ENCODE measurements around the gene PURB. TPM values are rescaled to one million over a fixed set of nuclear protein-coding genes. Genes with fewer than 3 reads are reported as not detected.

PURB gene
- total and polyA plus RNA-seq, 2 experiments from 2014 or later: 3.5 to 25.5 TPM

GRCh38 chr7:44889086-44889781, 3.9 kb upstream of the PURB start:
- Histone ChIP-seq H3K4me3 (no peak overlapping the region), H3K79me2 (peaks cover 5% of the 10 kb centered on the region), H2AFZ (no peak overlapping the region), H3K27ac (no peak overlapping the region), H3K4me2 (no peak overlapping the region), H3K36me3 (replicated peaks; ENCODE audit: insufficient read depth, low read depth) (no peaks in the 10 kb centered on the region), H3K9me2 (replicated peaks; ENCODE audit: insufficient read depth) (no peaks in the 10 kb centered on the region), H3K4me1 (ENCODE audit: insufficient read depth) (peaks cover 4% of the 10 kb centered on the region), H4K20me1 (ENCODE audit: insufficient read depth, poor library complexity, severe bottlenecking) (peaks cover 3% of the 10 kb centered on the region), H3K27me3 (no peaks in the 10 kb centered on the region), H3K9me3 (ENCODE audit: low read depth) (no peaks in the 10 kb centered on the region)
- TF ChIP-seq EZH2phosphoT487 (IDR thresholded peaks at IDR 0.05; ENCODE audit: low read depth, severe bottlenecking, unreplicated experiment) (no peak), EZH2 (IDR thresholded peaks at IDR 0.05; ENCODE audit: borderline replicate concordance) (no peak), CTCF (IDR thresholded peaks at IDR 0.05; ENCODE audit: poor library complexity) (no peak)
- 90% methylated on average over 5 of the region's 5 CpGs for whole genome bisulfite sequencing (ENCODE audit: low lambda C conversion rate, missing lambda C conversion rate)
- no peak for DNase-seq (ENCODE audit: low spot score)

- Histone ChIP-seq H4K20me1 (ENCODE audit: insufficient read depth, poor library complexity, severe bottlenecking) (peaks cover 23% of the 10 kb centered on the region), H3K27ac (no peak overlapping the region), H3K9me3 (ENCODE audit: low read depth) (no peaks in the 10 kb centered on the region), H3K27me3 (no peaks in the 10 kb centered on the region), H3K4me2 (no peak overlapping the region), H3K9me2 (replicated peaks; ENCODE audit: insufficient read depth) (no peaks in the 10 kb centered on the region), H3K4me1 (ENCODE audit: insufficient read depth) (peaks cover 23% of the 10 kb centered on the region), H2AFZ (no peak overlapping the region), H3K4me3 (no peak overlapping the region), H3K36me3 (replicated peaks; ENCODE audit: insufficient read depth, low read depth) (no peaks in the 10 kb centered on the region), H3K79me2 (peaks cover 24% of the 10 kb centered on the region)
- DNase-seq (ENCODE audit: low spot score): no peak
- TF ChIP-seq EZH2 (IDR thresholded peaks at IDR 0.05; ENCODE audit: borderline replicate concordance) (no peak), CTCF (IDR thresholded peaks at IDR 0.05; ENCODE audit: poor library complexity) (no peak), EZH2phosphoT487 (IDR thresholded peaks at IDR 0.05; ENCODE audit: low read depth, severe bottlenecking, unreplicated experiment) (no peak)
- WGBS (ENCODE audit: low lambda C conversion rate, missing lambda C conversion rate): 87% methylated on average over 6 of the region's 6 CpGs
Observed at GRCh38 chr7:44887293-44887692, 2.0 kb upstream of the PURB start.

GRCh38 chr7:44884621-44885393, 523 bp downstream of the PURB start:
- H3K4me2 ChIP-seq: peak overlapping the region; percentile 92
- 1% methylated on average over 75 of the region's 107 CpGs for WGBS (ENCODE audit: low lambda C conversion rate, missing lambda C conversion rate)
- H4K20me1 ChIP-seq (ENCODE audit: insufficient read depth, poor library complexity, severe bottlenecking): peaks cover 48% of the 10 kb centered on the region
- no peaks in the 10 kb centered on the region for H3K9me2 ChIP-seq (replicated peaks; ENCODE audit: insufficient read depth)
- H3K27ac ChIP-seq: peak overlapping the region; percentile 100
- TF ChIP-seq EZH2phosphoT487 (IDR thresholded peaks at IDR 0.05; ENCODE audit: low read depth, severe bottlenecking, unreplicated experiment): no peak
- no peak for TF ChIP-seq CTCF (IDR thresholded peaks at IDR 0.05; ENCODE audit: poor library complexity)
- no peak for TF ChIP-seq EZH2 (IDR thresholded peaks at IDR 0.05; ENCODE audit: borderline replicate concordance)
- H3K9me3 ChIP-seq (ENCODE audit: low read depth): no peaks in the 10 kb centered on the region
- H3K4me1 ChIP-seq (ENCODE audit: insufficient read depth): peaks cover 43% of the 10 kb centered on the region
- H3K27me3 ChIP-seq: no peaks in the 10 kb centered on the region
- H3K79me2 ChIP-seq: peaks cover 49% of the 10 kb centered on the region
- peak overlapping the region; percentile 91 for H3K4me3 ChIP-seq
- H3K36me3 ChIP-seq (replicated peaks; ENCODE audit: insufficient read depth, low read depth): no peaks in the 10 kb centered on the region
- peak overlapping the region; percentile 62 for H2AFZ ChIP-seq
- peak; percentile 79 for DNase-seq (ENCODE audit: low spot score)
